Body of pancreas (tissue), 4 donors: ENCODE data around the gene HECW1.
"Not testable (repeated sequence)": the region's sequence is repeated elsewhere in the genome, so short reads cannot be mapped to it uniquely, and the experiment has no call there.

ENCODE experiments used
- CTCF ChIP-seq, 7 experiments: fragments of 450-650 bp in 4 of 7; fragments of 200-600 bp in 3 of 7; sonication (generic) in 3 of 7; IDR thresholded peaks; one replicate each; pipeline ENCODE4 v1.5.1; 2016 to 2019; ENCODE audit warnings: antibody characterized with exemption in 7 of 7
- POLR2A ChIP-seq, 3 donors: fragments of 450-650 bp; IDR thresholded peaks; one replicate each; pipeline ENCODE4 v1.6.1; 2016; ENCODE audit warnings: antibody characterized with exemption in 3 of 3, mild to moderate bottlenecking in 2 of 3

GRCh38 chr7:43073811-43074210, 38.6 kb upstream of the HECW1 start:
- TF ChIP-seq POLR2A, CTCF (IDR thresholded peaks at IDR 0.05): not testable (repeated sequence)
